HepG2 (cell line): ENCODE data around the gene SYNM. TPM values are rescaled to one million over a fixed set of nuclear protein-coding genes. Genes with fewer than 3 reads are reported as not detected.

Experiments used
- ATAC-seq: fragments of 200-7000 bp; cut with Tn5 transposase; 3 replicates; pipeline ENCODE4 v1.9.1; 2020; ENCODE audit warnings: mild to moderate bottlenecking, moderate library complexity
- BruUV-seq: library from RNA; stranded (reverse); fragments of 400-500 nt; replicated peaks from 2 replicates; lab custom pipeline; 2021; lab: Mats Ljungman, UMichigan
- CTCF ChIA-PET: fragments of 300-600 bp; formaldehyde crosslinking; extraction: SDS; loops from one replicate; lab custom pipeline; 2021; ENCODE audit warnings: low total read pairs, inconsistent platforms, low intra/inter-chr PET ratio; lab: Yijun Ruan, JAX
- POLR2A ChIA-PET: fragments of 350-600 bp; sonication (Branson Sonifier 250); formaldehyde crosslinking; loops from one replicate; lab custom pipeline; 2020; ENCODE audit warnings: antibody characterized with exemption, inconsistent platforms; lab: Yijun Ruan, JAX
- DNase-seq: peaks from one replicate; pipeline ENCODE4 v3.0.0-alpha.2; 2015; ENCODE audit warnings: low spot score
- FAIRE-seq: peaks from 3 replicates; lab custom pipeline; 2011; peaks lifted over from hg19 to GRCh38; lab: Jason Lieb, UNC
- H2AFZ ChIP-seq: one replicate; pipeline ENCODE4 v1.6.1; 2011; ENCODE audit warnings: low read length, inconsistent platforms
- H3K27ac ChIP-seq: fragments of 300-600 bp; 3 replicates; pipeline ENCODE4 v1.8.0; 2011; ENCODE audit warnings: mixed run types, mild to moderate bottlenecking, mixed read lengths, low read length, inconsistent platforms; ENCODE audit not compliant: insufficient read depth; ENCODE audit errors: extremely low read length
- H3K27me3 ChIP-seq, 2 experiments: fragments of 200-600 bp in 1 of 2; 2 replicates in 1 of 2; 3 replicates in 1 of 2; pipeline versions ENCODE4 v1.6.0 to v1.8.0; 2011; ENCODE audit warnings: low read length in 2 of 2, mild to moderate bottlenecking in 2 of 2, moderate library complexity in 2 of 2, inconsistent platforms in 1 of 2; ENCODE audit not compliant: insufficient read depth in 2 of 2, control insufficient read depth in 1 of 2
- H3K36me3 ChIP-seq, 2 experiments: fragments of 200-600 bp in 1 of 2; replicated peaks in 1 of 2; 2 replicates in 1 of 2; 3 replicates in 1 of 2; pipeline versions ENCODE4 v1.5.1 to v1.8.0; 2011; ENCODE audit warnings: low read length in 2 of 2, inconsistent platforms in 1 of 2; ENCODE audit not compliant: insufficient read depth in 2 of 2, control insufficient read depth in 1 of 2
- H3K4me1 ChIP-seq: 2 replicates; pipeline ENCODE4 v1.5.1; 2012; ENCODE audit warnings: low read length, inconsistent platforms; ENCODE audit not compliant: insufficient read depth
- H3K4me2 ChIP-seq: 2 replicates; pipeline ENCODE4 v1.6.0; 2011; ENCODE audit warnings: low read depth, low read length, inconsistent platforms
- H3K4me3 ChIP-seq, 3 experiments: fragments of 200-600 bp in 1 of 3; sonication (generic), shearing (Covaris generic) in 1 of 3; replicated peaks in 1 of 3; 2 replicates each; pipeline ENCODE4 v1.5.1; 2011 to 2016; ENCODE audit warnings: low read length in 3 of 3, inconsistent platforms in 2 of 3, low read depth in 2 of 3, mild to moderate bottlenecking in 2 of 3, control low read depth in 1 of 3, mixed read lengths in 1 of 3; ENCODE audit not compliant: insufficient read depth in 1 of 3
- H3K79me2 ChIP-seq: one replicate; pipeline ENCODE4 v1.6.1; 2011; ENCODE audit warnings: low read length, inconsistent platforms; ENCODE audit not compliant: insufficient read depth
- H3K9ac ChIP-seq: 2 replicates; pipeline ENCODE4 v1.6.0; 2011; ENCODE audit warnings: mild to moderate bottlenecking, low read depth, low read length, inconsistent platforms; ENCODE audit not compliant: insufficient read depth
- H3K9me3 ChIP-seq: 2 replicates; pipeline ENCODE4 v1.5.1; 2012; ENCODE audit warnings: mild to moderate bottlenecking, low read length
- H4K20me1 ChIP-seq: 2 replicates; pipeline ENCODE4 v1.6.0; 2011; ENCODE audit warnings: inconsistent platforms, mild to moderate bottlenecking, low read length, moderate library complexity; ENCODE audit not compliant: insufficient read depth
- IKZF1 ChIP-seq: fragments of 450-650 bp; IDR thresholded peaks from 2 replicates; pipeline ENCODE4 v1.7.1; 2016
- NFKBIZ ChIP-seq: IDR thresholded peaks from 2 replicates; pipeline ENCODE4 v1.6.1; 2018; ENCODE audit warnings: missing genetic modification reagents, missing compliant biosample characterization
- NKX3-1 ChIP-seq: sonication (generic); formaldehyde crosslinking; IDR thresholded peaks from 2 replicates; pipeline ENCODE4 v1.5.0; 2020; ENCODE audit warnings: missing genetic modification reagents
- RFXANK ChIP-seq: IDR thresholded peaks from 2 replicates; pipeline ENCODE4 v1.6.1; 2016
- SP1 ChIP-seq, 2 experiments: fragments of 450-650 bp in 1 of 2; sonication (generic) in 1 of 2; formaldehyde crosslinking in 1 of 2; IDR thresholded peaks; 2 replicates each; pipeline versions ENCODE4 v1.4.0 to v1.6.1; 2016 to 2020; ENCODE audit warnings: missing genetic modification reagents in 1 of 2
- ZNF558 ChIP-seq: sonication (generic); formaldehyde crosslinking; IDR thresholded peaks from 2 replicates; pipeline ENCODE4 v1.9.0; 2022; ENCODE audit warnings: mild to moderate bottlenecking, missing genetic modification reagents, borderline replicate concordance
- ZNF616 ChIP-seq: sonication (generic); formaldehyde crosslinking; IDR thresholded peaks from 2 replicates; pipeline ENCODE4 v1.5.0; 2020; ENCODE audit warnings: low read depth, mild to moderate bottlenecking, missing genetic modification reagents
- ZNF652 ChIP-seq: IDR thresholded peaks from 2 replicates; pipeline ENCODE4 v1.6.1; 2016; ENCODE audit warnings: low read depth, borderline replicate concordance
- ZNF766 ChIP-seq: sonication (generic); formaldehyde crosslinking; IDR thresholded peaks from 2 replicates; pipeline ENCODE4 v1.5.0; 2020; ENCODE audit warnings: missing genetic modification reagents, borderline replicate concordance
- ZSCAN25 ChIP-seq: sonication (generic); formaldehyde crosslinking; IDR thresholded peaks from 2 replicates; pipeline ENCODE4 v1.8.0; 2022; ENCODE audit warnings: mild to moderate bottlenecking, missing genetic modification reagents
- ZSCAN30 ChIP-seq: sonication (generic); formaldehyde crosslinking; IDR thresholded peaks from 2 replicates; pipeline ENCODE4 v1.5.0; 2020; ENCODE audit warnings: mild to moderate bottlenecking, missing genetic modification reagents
- WGBS: methylation state at CpG from one replicate; pipeline ENCODE4 v1.1.6; 2017; ENCODE audit warnings: low lambda C conversion rate; 5-methylcytosine and 5-hydroxymethylcytosine counted together
- in situ Hi-C: cut with HindIII; loops from 2 replicates; pipeline ENCODE4 v1.10.0; 2017; ENCODE audit warnings: low pct_unique_long_range_greater_than_20kb; ENCODE audit not compliant: extremely low pct_ligation_motif_present
- intact Hi-C: fragments of 100-400 bp; cut with micrococcal nuclease; formaldehyde crosslinking; loops from one replicate; pipeline ENCODE4 v1.10.0; 2022; ENCODE audit not compliant: unreplicated experiment
- polyA plus RNA-seq, 8 experiments: library from polyadenylated mRNA; depleted of rRNA in 3 of 8; stranded (reverse) in 7 of 8; unstranded in 1 of 8; fragments of >200 nt; fragmentation: Illumina TruSeq in 4 of 8; extraction: Trizol in 4 of 8; gene quantifications; 2 replicates each; pipeline versions ENCODE4 v1.2.1 to v1.2.3, GENCODE V29; 2011 to 2016; ENCODE audit warnings: low read depth in 4 of 8, missing spikeins in 1 of 8, mixed read lengths in 1 of 8; ENCODE audit not compliant: insufficient read depth in 1 of 8
- total RNA-seq, 5 experiments: library from RNA; depleted of rRNA; stranded (reverse); fragments of >200 nt; fragmentation: Illumina TruSeq; extraction: Trizol; gene quantifications; 2 replicates each; pipeline ENCODE4 v1.2.3, GENCODE V29; 2016; ENCODE audit warnings: low read depth in 1 of 5
- TF ChIP-seq, protein P1 (sequence below): sonication (generic); formaldehyde crosslinking; conservative IDR thresholded peaks from 2 replicates; pipeline ENCODE4 v1.4.0; 2020; ENCODE audit warnings: missing genetic modification reagents

Gene SYNM
- total and polyA plus RNA-seq, 2 of the 13 experiments (the other 11 are each of a cell fraction or from before 2014, with no cell fraction given) = 1.1 to 3.7 TPM

DNA sequence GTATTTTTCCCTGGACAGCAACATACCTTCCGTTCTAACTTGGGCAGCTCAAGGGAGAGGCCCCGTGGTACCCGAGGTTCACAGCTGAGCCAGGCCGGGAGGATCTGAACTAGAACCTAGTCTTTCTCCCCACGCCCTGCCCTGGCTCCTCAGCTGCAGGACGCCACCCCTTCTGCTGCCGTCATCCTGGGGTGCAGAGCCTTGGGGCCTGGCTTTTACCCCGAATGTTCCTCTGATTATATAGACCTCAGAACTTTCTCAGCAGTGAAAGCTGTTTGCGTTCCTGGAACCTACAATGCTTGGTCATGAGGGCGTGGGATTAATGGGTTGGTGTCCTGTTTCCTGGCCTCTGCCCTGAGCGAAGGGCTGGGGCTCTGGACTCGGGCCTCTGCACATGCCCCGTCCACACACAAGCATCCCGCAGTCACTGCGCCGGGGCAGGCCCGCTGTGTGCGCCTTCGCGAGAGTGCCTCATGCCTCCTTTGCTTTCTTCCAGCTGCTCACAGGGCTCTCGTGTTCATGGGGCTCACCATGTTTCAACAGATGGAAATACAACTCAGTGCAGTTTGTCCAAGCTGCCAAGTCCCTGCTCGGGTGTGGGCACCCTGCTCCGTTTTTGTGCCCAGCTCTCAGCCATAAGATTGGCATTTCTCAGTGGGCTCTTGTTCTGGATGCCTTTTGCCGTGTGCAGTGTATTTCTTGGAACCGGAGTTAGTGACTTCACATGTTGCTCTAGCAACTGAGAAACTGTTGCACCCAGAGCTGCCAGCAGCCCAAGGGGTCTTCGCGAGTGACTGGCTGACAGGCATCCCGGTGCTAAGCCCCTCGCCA, 20.4 kb downstream of the SYNM start (continued):
- TF ChIP-seq ZSCAN30 (no peak), ZNF766 (CRISPR knock-in tag) (no peak), ZNF616 (no peak), ZNF652 (no peak), RFXANK (CRISPR knock-in tag) (no peak), ZNF558 (no peak), NFKBIZ (CRISPR knock-in tag) (no peak), ZSCAN25 (CRISPR knock-in tag) (no peak), NKX3-1 (CRISPR knock-in tag) (no peak)

DNA sequence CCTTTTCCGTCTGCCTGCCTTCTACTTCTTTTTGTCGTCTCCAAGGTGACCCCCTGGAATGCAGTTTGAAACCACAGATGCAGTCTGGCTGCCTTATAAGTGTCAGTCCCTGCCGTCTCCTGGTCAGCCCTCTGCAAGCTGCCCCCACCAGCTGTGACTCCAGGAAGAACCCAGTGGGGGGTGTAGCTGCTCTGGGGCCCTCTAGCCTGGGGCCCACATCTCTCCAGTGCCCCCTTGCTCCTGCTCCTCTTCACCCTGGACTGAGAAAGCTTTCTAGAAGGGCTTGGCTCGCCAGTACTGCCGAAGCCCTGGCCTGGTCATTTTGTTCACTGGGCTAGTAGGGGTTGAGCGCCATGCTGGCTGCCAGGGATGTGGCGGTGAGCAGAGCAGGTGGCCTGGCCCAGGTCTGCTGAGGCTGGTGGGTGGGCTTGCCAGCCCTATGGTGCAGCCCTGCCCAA, 21.3 kb downstream of the SYNM start:
- WGBS = 100% methylated on average over 3 of the region's 7 CpGs
- no peak overlapping the region for H3K4me2 ChIP-seq
- H3K9ac ChIP-seq = no peak overlapping the region
- FAIRE-seq = no peak
- TF ChIP-seq, protein P1, sequence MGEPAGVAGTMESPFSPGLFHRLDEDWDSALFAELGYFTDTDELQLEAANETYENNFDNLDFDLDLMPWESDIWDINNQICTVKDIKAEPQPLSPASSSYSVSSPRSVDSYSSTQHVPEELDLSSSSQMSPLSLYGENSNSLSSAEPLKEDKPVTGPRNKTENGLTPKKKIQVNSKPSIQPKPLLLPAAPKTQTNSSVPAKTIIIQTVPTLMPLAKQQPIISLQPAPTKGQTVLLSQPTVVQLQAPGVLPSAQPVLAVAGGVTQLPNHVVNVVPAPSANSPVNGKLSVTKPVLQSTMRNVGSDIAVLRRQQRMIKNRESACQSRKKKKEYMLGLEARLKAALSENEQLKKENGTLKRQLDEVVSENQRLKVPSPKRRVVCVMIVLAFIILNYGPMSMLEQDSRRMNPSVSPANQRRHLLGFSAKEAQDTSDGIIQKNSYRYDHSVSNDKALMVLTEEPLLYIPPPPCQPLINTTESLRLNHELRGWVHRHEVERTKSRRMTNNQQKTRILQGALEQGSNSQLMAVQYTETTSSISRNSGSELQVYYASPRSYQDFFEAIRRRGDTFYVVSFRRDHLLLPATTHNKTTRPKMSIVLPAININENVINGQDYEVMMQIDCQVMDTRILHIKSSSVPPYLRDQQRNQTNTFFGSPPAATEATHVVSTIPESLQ (CRISPR knock-in tag) = no peak
- no peak for TF ChIP-seq SP1 (IDR thresholded peaks at IDR 0.05)
- TF ChIP-seq SP1 (CRISPR knock-in tag; IDR thresholded peaks at IDR 0.05) = no peak
- no peak for TF ChIP-seq IKZF1
- intact Hi-C loops (no loop called here), in situ Hi-C loops (no loop called here)
- H3K4me3 ChIP-seq = no peak overlapping the region
- H3K4me1 ChIP-seq = peaks cover 24% of the 10 kb centered on the region
- BruUV-seq = no TSS peak
- peaks cover 0 to 4% of the 10 kb centered on the region in 2 experiments; a peak in 1 of 5 replicates for H3K36me3 ChIP-seq
- DNase-seq = no peak
- ChIA-PET POLR2A (no interaction called here), CTCF (no interaction called here)
- ATAC-seq = no peak
- H4K20me1 ChIP-seq = no peaks in the 10 kb centered on the region
- no peaks in the 10 kb centered on the region for H3K79me2 ChIP-seq
- no peaks in the 10 kb centered on the region for H3K9me3 ChIP-seq
- no peak overlapping the region for H3K27ac ChIP-seq
- H3K27me3 ChIP-seq = no peaks in the 10 kb centered on the region
- no peak overlapping the region for H2AFZ ChIP-seq
